A673 (cell line): ENCODE results near the gene AKIP1. TPM values are rescaled to one million over a fixed set of nuclear protein-coding genes. Genes with fewer than 3 reads are reported as not detected.

Source experiments
- BruUV-seq: library from RNA; stranded (reverse); fragments of 400-500 nt; replicated peaks from 2 replicates; lab custom pipeline; 2021; lab: Mats Ljungman, UMichigan
- CTCF ChIA-PET: fragments of 300-600 bp; sonication (Branson Sonifier 250); formaldehyde crosslinking; loops from one replicate; lab custom pipeline; 2022; ENCODE audit warnings: antibody characterized with exemption; lab: Charles Lee
- POLR2A ChIA-PET: fragments of 300-600 bp; sonication (Branson Sonifier 250); formaldehyde crosslinking; loops from one replicate; lab custom pipeline; 2022; ENCODE audit warnings: antibody characterized with exemption; ENCODE audit not compliant: low non-redundant PET; lab: Charles Lee
- DNase-seq: peaks from one replicate; pipeline ENCODE4 v3.0.0-alpha.2; 2015; ENCODE audit warnings: low spot score
- H3K27ac ChIP-seq: fragments of 200-600 bp; sonication (generic); 2 replicates; pipeline ENCODE4 v1.5.1; 2016; ENCODE audit warnings: mixed run types, low read depth, mild to moderate bottlenecking, mixed read lengths, antibody characterized with exemption, low read length; ENCODE audit not compliant: poor library complexity, severe bottlenecking
- H3K27me3 ChIP-seq: fragments of 200-600 bp; sonication (generic); replicated peaks from 2 replicates; pipeline ENCODE4 v1.6.1; 2017; ENCODE audit warnings: mixed run types, low read depth, mild to moderate bottlenecking, mixed read lengths, antibody characterized with exemption, low read length; ENCODE audit not compliant: insufficient read depth, poor library complexity
- H3K36me3 ChIP-seq: fragments of 200-600 bp; sonication (generic); 2 replicates; pipeline ENCODE4 v1.6.1; 2016; ENCODE audit warnings: mixed run types, mild to moderate bottlenecking, mixed read lengths, antibody characterized with exemption, low read length; ENCODE audit not compliant: insufficient read depth, poor library complexity, severe bottlenecking
- H3K4me1 ChIP-seq: fragments of 200-600 bp; sonication (generic); 2 replicates; pipeline ENCODE4 v1.6.1; 2017; ENCODE audit warnings: mixed run types, mild to moderate bottlenecking, mixed read lengths, antibody characterized with exemption, low read length; ENCODE audit not compliant: insufficient read depth, poor library complexity, severe bottlenecking
- H3K4me3 ChIP-seq: fragments of 200-600 bp; sonication (generic); 2 replicates; pipeline ENCODE4 v1.5.1; 2016; ENCODE audit warnings: low read depth, mixed run types, mild to moderate bottlenecking, mixed read lengths, low read length; ENCODE audit not compliant: poor library complexity, severe bottlenecking
- H3K9me3 ChIP-seq: fragments of 200-600 bp; sonication (generic); 2 replicates; pipeline ENCODE4 v1.6.1; 2016; ENCODE audit warnings: mixed run types, low read depth, mild to moderate bottlenecking, mixed read lengths, antibody characterized with exemption, low read length; ENCODE audit not compliant: poor library complexity, severe bottlenecking
- EZH2 ChIP-seq: fragments of 200-600 bp; sonication (generic); IDR thresholded peaks from 2 replicates; pipeline ENCODE4 v1.6.1; 2017; ENCODE audit warnings: borderline replicate concordance, low read depth, mild to moderate bottlenecking, mixed read lengths, antibody characterized with exemption, low read length; ENCODE audit not compliant: poor library complexity, severe bottlenecking
- intact Hi-C: fragments of 100-400 bp; cut with micrococcal nuclease; formaldehyde crosslinking; loops from one replicate; pipeline ENCODE4 v1.10.0; 2022; ENCODE audit not compliant: unreplicated experiment
- total RNA-seq: library from RNA; stranded (reverse); gene quantifications from 2 replicates; pipeline ENCODE4 v1.2.3, GENCODE V29; 2021
- TF ChIP-seq, protein P1 (sequence below): fragments of 300-800, 200-600 bp; sonication (generic); conservative IDR thresholded peaks from 2 replicates; pipeline ENCODE4 v1.5.1; 2017; ENCODE audit warnings: low read depth, mild to moderate bottlenecking, antibody characterized with exemption, low read length, moderate library complexity, mixed read lengths

AKIP1 gene
- total RNA-seq, 1 experiment from 2014 or later: 26.7 TPM

DNA sequence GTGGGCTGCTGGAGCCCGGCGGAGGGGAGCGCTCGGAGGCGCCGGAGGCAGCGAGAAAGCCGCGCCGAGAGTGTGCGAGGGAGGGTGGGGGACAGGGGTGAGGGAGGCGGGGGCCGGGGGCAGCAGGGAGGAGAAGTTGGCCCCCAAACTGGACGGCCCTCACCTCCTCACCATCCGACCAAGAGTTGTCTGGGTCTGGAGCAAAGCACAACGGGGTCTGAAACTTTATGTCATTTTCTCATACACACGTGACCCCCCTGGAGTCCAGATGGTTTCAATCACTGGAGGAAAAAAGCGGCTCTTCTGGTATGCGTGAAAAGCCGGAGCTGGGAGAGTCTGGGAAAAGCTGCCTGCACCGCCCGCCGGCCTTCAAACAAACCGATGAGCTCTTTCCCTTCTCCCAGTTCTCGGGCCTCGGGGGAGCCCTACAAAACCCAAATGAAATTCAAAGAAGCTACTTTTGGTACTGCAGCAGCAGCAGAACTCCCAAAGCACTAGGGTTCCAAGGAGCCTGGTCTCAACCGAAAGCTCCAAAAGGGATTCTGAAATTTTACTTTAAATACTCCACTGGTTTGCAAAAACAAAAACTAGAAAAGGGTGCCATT lies 39.7 kb upstream of the AKIP1 start:
- Histone ChIP-seq H3K4me1 (peaks cover 16% of the 10 kb centered on the region), H3K27ac (peak overlapping the region; percentile 69), H3K4me3 (peak overlapping the region; percentile 82), H3K9me3 (no peaks in the 10 kb centered on the region), H3K27me3 (no peaks in the 10 kb centered on the region), H3K36me3 (no peaks in the 10 kb centered on the region)
- no TSS peak for BruUV-seq
- CTCF ChIA-PET: no interaction called here
- TF ChIP-seq EZH2: no peak
- intact Hi-C loops: no loop called here
- peak; percentile 94 for DNase-seq
- POLR2A ChIA-PET: no interaction called here

DNA sequence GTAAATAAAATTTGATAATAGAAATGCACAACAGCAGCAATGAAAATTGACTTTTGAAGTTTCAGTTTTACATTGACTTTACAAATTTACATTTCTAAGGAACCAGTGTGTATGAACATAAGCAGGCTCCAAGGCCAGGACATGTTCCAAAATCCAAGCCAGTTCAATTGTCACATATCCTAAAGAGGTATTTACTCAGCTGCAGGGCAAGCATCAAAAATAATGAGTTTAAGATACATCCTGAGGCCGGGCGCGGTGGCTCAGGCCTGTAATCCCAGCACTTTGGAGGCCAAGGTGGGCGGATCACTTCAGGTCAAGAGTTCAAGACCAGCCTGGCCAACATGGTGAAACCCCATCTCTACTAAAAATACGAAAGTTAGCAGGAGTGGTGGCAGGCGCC lies 39.0 kb upstream of the AKIP1 start:
- intact Hi-C loops: no loop called here
- TF ChIP-seq, protein P1, sequence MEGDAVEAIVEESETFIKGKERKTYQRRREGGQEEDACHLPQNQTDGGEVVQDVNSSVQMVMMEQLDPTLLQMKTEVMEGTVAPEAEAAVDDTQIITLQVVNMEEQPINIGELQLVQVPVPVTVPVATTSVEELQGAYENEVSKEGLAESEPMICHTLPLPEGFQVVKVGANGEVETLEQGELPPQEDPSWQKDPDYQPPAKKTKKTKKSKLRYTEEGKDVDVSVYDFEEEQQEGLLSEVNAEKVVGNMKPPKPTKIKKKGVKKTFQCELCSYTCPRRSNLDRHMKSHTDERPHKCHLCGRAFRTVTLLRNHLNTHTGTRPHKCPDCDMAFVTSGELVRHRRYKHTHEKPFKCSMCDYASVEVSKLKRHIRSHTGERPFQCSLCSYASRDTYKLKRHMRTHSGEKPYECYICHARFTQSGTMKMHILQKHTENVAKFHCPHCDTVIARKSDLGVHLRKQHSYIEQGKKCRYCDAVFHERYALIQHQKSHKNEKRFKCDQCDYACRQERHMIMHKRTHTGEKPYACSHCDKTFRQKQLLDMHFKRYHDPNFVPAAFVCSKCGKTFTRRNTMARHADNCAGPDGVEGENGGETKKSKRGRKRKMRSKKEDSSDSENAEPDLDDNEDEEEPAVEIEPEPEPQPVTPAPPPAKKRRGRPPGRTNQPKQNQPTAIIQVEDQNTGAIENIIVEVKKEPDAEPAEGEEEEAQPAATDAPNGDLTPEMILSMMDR: no peak
- no peak for TF ChIP-seq EZH2
- ChIA-PET CTCF (no interaction called here), POLR2A (no interaction called here)
- no TSS peak for BruUV-seq
- DNase-seq: no peak
- H3K27me3 ChIP-seq: no peaks in the 10 kb centered on the region
- peaks cover 12% of the 10 kb centered on the region for H3K4me1 ChIP-seq
- no peak overlapping the region for H3K4me3 ChIP-seq
- no peak overlapping the region for H3K27ac ChIP-seq
- no peaks in the 10 kb centered on the region for H3K9me3 ChIP-seq
- no peaks in the 10 kb centered on the region for H3K36me3 ChIP-seq

DNA sequence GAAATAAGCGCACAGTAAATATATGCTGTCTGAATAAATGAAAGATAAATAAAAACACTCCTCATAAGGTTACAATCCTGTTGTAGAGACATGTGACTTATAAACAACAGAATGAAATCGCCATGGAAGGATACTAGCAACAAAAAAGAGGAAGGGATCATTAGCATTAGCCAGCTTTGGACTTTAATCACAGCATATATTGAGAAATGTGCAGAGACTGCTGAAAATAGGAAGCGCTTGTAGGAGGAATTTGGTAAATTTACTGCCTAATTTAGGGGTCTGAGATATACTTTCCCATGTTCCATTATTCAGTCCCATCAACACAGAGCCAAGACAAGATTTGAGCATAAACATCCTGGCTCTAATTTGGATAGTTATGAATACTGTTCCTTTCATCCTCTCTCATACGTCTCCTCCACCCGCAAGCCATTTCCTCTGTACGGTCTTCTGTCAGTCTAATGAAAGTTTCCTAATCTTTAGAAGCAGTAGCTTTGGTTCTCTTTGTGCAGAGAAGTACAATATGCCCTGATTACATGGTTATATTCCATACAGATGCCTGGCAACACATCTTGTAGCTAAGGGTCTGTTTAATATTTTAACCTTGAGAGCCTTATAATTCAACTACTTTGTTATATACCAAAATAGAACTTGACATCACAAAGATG lies 37.1 kb upstream of the AKIP1 start:
- H3K9me3 ChIP-seq: no peaks in the 10 kb centered on the region
- TF ChIP-seq, protein P1: no peak
- TF ChIP-seq EZH2: no peak
- no peak overlapping the region for H3K27ac ChIP-seq
- peaks cover 9% of the 10 kb centered on the region for H3K4me1 ChIP-seq
- intact Hi-C loops: no loop called here
- DNase-seq: no peak
- CTCF ChIA-PET: no interaction called here
- H3K4me3 ChIP-seq: no peak overlapping the region
- no TSS peak for BruUV-seq
- POLR2A ChIA-PET: no interaction called here
- H3K27me3 ChIP-seq: no peaks in the 10 kb centered on the region
- no peaks in the 10 kb centered on the region for H3K36me3 ChIP-seq
